ENCODE data around the gene ZNF485.
A peak's percentile ranks its signal among the peaks of the same experiment; 100 is the strongest.

DNA sequence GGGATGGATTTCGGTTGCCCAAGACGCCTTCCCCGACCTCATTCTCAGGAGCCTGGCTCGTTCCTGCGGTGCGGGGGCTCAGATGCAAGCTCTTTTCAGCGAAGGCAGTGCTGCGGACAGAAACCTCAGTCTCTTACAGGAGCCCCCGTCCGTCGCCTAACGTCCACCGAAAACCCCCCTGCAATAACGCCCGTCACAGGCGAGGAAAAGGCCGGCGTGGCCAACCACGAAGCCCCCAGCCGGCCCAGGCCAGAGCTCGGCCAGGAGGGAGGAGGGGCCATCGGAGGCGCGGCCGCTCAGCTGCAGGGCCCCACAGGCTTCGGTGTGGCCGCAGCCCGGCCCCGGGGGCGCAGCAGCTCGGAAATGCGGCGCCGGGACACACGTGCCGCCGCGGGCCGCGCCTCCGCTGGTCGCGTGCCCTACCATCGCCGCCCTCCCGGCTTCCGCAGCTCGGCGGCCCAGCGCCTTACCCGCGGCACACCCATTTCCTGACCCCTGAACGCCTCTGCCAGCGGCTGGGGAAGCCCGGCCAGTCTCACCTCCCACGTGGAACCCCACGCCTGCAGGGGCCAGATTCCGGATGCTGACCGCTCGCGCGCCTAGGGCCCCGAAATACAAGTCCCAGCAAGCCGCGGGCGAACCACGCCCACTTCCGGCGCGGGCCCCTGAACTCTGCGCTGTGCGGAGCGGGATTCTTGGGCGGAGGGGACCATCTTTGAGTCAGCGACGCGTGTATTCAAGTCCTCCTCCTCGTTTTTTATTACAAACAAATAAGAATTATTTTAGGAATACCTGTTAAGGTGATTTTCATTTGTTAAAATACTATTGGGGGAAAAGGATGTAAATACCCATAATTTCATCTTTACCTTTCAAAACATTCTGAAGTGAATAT lies 32.0 kb upstream of the ZNF485 start, which contains the start of gene ZNF239:
- no peak for TF ChIP-seq BMI1 (IDR thresholded peaks at IDR 0.05; ENCODE audit: borderline replicate concordance)
- TF ChIP-seq, protein P1, sequence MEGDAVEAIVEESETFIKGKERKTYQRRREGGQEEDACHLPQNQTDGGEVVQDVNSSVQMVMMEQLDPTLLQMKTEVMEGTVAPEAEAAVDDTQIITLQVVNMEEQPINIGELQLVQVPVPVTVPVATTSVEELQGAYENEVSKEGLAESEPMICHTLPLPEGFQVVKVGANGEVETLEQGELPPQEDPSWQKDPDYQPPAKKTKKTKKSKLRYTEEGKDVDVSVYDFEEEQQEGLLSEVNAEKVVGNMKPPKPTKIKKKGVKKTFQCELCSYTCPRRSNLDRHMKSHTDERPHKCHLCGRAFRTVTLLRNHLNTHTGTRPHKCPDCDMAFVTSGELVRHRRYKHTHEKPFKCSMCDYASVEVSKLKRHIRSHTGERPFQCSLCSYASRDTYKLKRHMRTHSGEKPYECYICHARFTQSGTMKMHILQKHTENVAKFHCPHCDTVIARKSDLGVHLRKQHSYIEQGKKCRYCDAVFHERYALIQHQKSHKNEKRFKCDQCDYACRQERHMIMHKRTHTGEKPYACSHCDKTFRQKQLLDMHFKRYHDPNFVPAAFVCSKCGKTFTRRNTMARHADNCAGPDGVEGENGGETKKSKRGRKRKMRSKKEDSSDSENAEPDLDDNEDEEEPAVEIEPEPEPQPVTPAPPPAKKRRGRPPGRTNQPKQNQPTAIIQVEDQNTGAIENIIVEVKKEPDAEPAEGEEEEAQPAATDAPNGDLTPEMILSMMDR (IDR thresholded peaks at IDR 0.05 in 2 of 3, conservative IDR thresholded peaks at IDR 0.05 in 1 of 3; ENCODE audit: control insufficient read depth in 2 of 3, extremely low read depth in 1 of 3, insufficient read depth in 1 of 3, low read depth in 3 of 3, low read length in 3 of 3) = no peak
- TF ChIP-seq MTA3 (IDR thresholded peaks at IDR 0.05; ENCODE audit: borderline replicate concordance, low read length) = no peak
- no peak for TF ChIP-seq SMAD1 (IDR thresholded peaks at IDR 0.05; ENCODE audit: low read depth, partially characterized antibody)
- no peak for TF ChIP-seq CEBPB (IDR thresholded peaks at IDR 0.05; ENCODE audit: borderline replicate concordance in 1 of 2, low read depth in 2 of 2, low read length in 2 of 2)
- TF ChIP-seq TAF1 (IDR thresholded peaks at IDR 0.05; ENCODE audit: borderline replicate concordance, low read depth, low read length) = no peak
- TF ChIP-seq ESRRA (IDR thresholded peaks at IDR 0.05; ENCODE audit: low read length) = no peak
- TF ChIP-seq, protein P2, sequence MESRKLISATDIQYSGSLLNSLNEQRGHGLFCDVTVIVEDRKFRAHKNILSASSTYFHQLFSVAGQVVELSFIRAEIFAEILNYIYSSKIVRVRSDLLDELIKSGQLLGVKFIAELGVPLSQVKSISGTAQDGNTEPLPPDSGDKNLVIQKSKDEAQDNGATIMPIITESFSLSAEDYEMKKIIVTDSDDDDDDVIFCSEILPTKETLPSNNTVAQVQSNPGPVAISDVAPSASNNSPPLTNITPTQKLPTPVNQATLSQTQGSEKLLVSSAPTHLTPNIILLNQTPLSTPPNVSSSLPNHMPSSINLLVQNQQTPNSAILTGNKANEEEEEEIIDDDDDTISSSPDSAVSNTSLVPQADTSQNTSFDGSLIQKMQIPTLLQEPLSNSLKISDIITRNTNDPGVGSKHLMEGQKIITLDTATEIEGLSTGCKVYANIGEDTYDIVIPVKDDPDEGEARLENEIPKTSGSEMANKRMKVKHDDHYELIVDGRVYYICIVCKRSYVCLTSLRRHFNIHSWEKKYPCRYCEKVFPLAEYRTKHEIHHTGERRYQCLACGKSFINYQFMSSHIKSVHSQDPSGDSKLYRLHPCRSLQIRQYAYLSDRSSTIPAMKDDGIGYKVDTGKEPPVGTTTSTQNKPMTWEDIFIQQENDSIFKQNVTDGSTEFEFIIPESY (IDR thresholded peaks at IDR 0.05) = no peak
- TF ChIP-seq, protein P3, sequence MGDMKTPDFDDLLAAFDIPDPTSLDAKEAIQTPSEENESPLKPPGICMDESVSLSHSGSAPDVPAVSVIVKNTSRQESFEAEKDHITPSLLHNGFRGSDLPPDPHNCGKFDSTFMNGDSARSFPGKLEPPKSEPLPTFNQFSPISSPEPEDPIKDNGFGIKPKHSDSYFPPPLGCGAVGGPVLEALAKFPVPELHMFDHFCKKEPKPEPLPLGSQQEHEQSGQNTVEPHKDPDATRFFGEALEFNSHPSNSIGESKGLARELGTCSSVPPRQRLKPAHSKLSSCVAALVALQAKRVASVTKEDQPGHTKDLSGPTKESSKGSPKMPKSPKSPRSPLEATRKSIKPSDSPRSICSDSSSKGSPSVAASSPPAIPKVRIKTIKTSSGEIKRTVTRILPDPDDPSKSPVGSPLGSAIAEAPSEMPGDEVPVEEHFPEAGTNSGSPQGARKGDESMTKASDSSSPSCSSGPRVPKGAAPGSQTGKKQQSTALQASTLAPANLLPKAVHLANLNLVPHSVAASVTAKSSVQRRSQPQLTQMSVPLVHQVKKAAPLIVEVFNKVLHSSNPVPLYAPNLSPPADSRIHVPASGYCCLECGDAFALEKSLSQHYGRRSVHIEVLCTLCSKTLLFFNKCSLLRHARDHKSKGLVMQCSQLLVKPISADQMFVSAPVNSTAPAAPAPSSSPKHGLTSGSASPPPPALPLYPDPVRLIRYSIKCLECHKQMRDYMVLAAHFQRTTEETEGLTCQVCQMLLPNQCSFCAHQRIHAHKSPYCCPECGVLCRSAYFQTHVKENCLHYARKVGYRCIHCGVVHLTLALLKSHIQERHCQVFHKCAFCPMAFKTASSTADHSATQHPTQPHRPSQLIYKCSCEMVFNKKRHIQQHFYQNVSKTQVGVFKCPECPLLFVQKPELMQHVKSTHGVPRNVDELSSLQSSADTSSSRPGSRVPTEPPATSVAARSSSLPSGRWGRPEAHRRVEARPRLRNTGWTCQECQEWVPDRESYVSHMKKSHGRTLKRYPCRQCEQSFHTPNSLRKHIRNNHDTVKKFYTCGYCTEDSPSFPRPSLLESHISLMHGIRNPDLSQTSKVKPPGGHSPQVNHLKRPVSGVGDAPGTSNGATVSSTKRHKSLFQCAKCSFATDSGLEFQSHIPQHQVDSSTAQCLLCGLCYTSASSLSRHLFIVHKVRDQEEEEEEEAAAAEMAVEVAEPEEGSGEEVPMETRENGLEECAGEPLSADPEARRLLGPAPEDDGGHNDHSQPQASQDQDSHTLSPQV (IDR thresholded peaks at IDR 0.05) = no peak
- TF ChIP-seq SMARCA5 (IDR thresholded peaks at IDR 0.05) = no peak
- no peak for TF ChIP-seq CHD2 (IDR thresholded peaks at IDR 0.05; ENCODE audit: borderline replicate concordance, low read depth, low read length)
- no peak for TF ChIP-seq NFYB (IDR thresholded peaks at IDR 0.05; ENCODE audit: insufficient read depth, low read depth, low read length)
- TF ChIP-seq, protein P4, sequence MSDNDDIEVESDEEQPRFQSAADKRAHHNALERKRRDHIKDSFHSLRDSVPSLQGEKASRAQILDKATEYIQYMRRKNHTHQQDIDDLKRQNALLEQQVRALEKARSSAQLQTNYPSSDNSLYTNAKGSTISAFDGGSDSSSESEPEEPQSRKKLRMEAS (IDR thresholded peaks at IDR 0.05; ENCODE audit: low read depth, low read length) = peak; percentile 18; the same call in 1 of the 2 replicates
